ENCODE data around the gene NAXD. TPM values are rescaled to one million over a fixed set of nuclear protein-coding genes. Genes with fewer than 3 reads are reported as not detected.

Gene NAXD
- polyA plus RNA-seq, 1 experiment = 38.7 TPM

DNA sequence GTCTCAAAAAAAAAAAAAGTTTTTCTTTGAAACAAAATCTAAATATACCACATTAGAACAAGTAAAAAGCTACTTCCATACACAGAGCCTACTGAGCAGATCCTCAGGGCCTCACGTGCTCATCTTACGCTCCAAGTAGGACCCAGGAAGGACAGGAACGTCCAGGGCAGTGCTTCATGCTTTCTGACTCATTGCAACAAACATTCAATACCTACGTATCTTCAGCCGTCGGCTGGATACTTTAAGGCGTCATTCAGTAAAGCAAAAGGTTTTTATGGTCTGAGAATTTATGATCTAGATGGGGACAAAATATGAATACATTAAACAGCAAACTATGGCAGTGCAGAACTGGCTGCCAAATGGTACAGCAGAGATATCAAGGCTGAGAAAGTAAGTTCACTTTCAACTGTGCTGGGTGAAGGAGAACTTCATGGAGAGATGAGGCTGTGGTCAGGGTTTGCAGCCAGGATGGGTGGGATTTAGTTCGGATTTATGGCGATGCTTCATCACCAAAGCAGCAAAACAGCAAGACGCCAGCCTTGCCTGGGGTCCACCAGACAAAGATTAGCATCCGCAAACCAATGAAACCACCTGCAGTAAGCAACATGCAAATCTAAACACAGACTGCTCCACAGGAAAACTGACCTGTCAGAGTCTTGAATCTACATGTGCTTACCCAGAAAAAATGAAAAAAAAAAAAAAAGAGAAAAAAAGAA lies 70.1 kb downstream of the NAXD start:
- Histone ChIP-seq H3K4me3 (ENCODE audit: low read depth, low read length) (no peak overlapping the region), H3K27me3 (ENCODE audit: control insufficient read depth, insufficient read depth, low read length) (no peaks in the 10 kb centered on the region), H3K36me3 (ENCODE audit: control insufficient read depth, insufficient read depth, low read length) (peaks cover 21% of the 10 kb centered on the region)
- POLR2A ChIA-PET = no interaction called here
- no peak for TF ChIP-seq CTCF (IDR thresholded peaks at IDR 0.05; ENCODE audit: insufficient read depth, low read depth, low read length)
- DNase-seq (ENCODE audit: low read depth) = peak; percentile 23
- CTCF ChIA-PET = interaction anchor here (0.6 kb wide), 1 partner anchor 134 kb away, joined by 3 read pairs; no protein-coding TSS in a partner anchor

DNA sequence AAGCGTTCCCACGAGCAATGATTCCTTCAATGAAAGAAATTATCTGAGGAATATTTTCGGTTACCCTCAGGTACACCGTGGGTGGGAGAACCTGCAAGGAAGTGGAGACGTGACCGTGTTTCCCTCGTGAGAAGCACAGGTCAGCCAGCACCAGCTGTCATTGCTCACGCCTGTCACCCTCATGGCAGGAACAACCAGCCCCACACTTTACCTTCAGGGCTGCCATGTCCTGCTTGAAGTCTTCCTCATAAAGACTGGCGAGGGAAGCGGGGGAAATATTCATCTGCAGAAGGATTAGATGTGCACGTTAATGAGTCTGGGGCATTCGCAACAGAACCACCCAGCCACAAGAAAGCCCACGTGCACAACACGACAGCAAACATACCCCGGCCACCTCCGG lies 72.4 kb downstream of the NAXD start:
- Histone ChIP-seq H3K27me3 (ENCODE audit: control insufficient read depth, insufficient read depth, low read length) (no peaks in the 10 kb centered on the region), H3K36me3 (ENCODE audit: control insufficient read depth, insufficient read depth, low read length) (peaks cover 12% of the 10 kb centered on the region), H3K4me3 (ENCODE audit: low read depth, low read length) (no peak overlapping the region)
- no peak for TF ChIP-seq CTCF (IDR thresholded peaks at IDR 0.05; ENCODE audit: insufficient read depth, low read depth, low read length)
- no peak for DNase-seq (ENCODE audit: low read depth)
- POLR2A ChIA-PET = no interaction called here
- CTCF ChIA-PET = no interaction called here

- ChIA-PET CTCF (interaction anchor here (1.9 kb wide), 1 partner anchor 8 kb away, joined by 7 read pairs; no protein-coding TSS in a partner anchor), POLR2A (no interaction called here)
- no peaks in the 10 kb centered on the region for H3K27me3 ChIP-seq (ENCODE audit: control insufficient read depth, insufficient read depth, low read length)
- DNase-seq (ENCODE audit: low read depth) = no peak
- TF ChIP-seq CTCF (IDR thresholded peaks at IDR 0.05; ENCODE audit: insufficient read depth, low read depth, low read length) = no peak
- no peak overlapping the region for H3K4me3 ChIP-seq (ENCODE audit: low read depth, low read length)
- peaks cover 8% of the 10 kb centered on the region for H3K36me3 ChIP-seq (ENCODE audit: control insufficient read depth, insufficient read depth, low read length)
Measured at GRCh38 chr13:110689041-110689440, 73.7 kb downstream of the NAXD start.

Other genes with a start within 250 kb of the NAXD start
- gene RAB20, start 53.8 kb upstream of the NAXD start, polyA plus RNA-seq (2011; rRNA removed) = 2.5 and 4.9 TPM in 2 replicates
- gene CARS2, start 90.6 kb downstream of the NAXD start, polyA plus RNA-seq (2011; rRNA removed) = 61.3 and 76.8 TPM in 2 replicates
- 10.9 and 14.3 TPM in 2 replicates for gene ING1, start 98.2 kb downstream of the NAXD start, polyA plus RNA-seq (2011; rRNA removed)